B cell (primary cell): ENCODE data around the gene CCDC3. TPM values are rescaled to one million over a fixed set of nuclear protein-coding genes. Genes with fewer than 3 reads are reported as not detected.

ENCODE experiments used
- ATAC-seq: fragments of 200-7000 bp; cut with Tn5 transposase; one replicate; pipeline ENCODE4 v1.10.0; 2021; ENCODE audit warnings: low read depth, mild to moderate bottlenecking, moderate number of reproducible peaks, moderate library complexity
- CTCF ChIA-PET: fragments of 350-600 bp; sonication (Branson Sonifier 250); formaldehyde crosslinking; loops from one replicate; lab custom pipeline; 2021; ENCODE audit warnings: antibody characterized with exemption, inconsistent platforms; lab: Charles Lee
- POLR2A ChIA-PET: fragments of 350-600 bp; sonication (Branson Sonifier 250); formaldehyde crosslinking; loops from one replicate; lab custom pipeline; 2021; ENCODE audit warnings: antibody characterized with exemption; lab: Charles Lee
- DNase-seq: peaks from one replicate; pipeline ENCODE4 v3.0.0; 2013
- H2AFZ ChIP-seq: 2 replicates; pipeline ENCODE4 v1.6.1; 2012; ENCODE audit warnings: mild to moderate bottlenecking, low read depth, low read length; ENCODE audit not compliant: insufficient read depth, poor library complexity, severe bottlenecking
- H3K27ac ChIP-seq, 2 donors: 1 replicate in 1 of 2; 2 replicates in 1 of 2; pipeline ENCODE4 v1.5.1; 2012 to 2013; ENCODE audit warnings: low read length in 2 of 2, mild to moderate bottlenecking in 2 of 2, moderate library complexity in 1 of 2
- H3K27me3 ChIP-seq, 4 experiments: fragments of 200-600 bp in 1 of 4; sonication (generic) in 1 of 4; replicated peaks in 1 of 4; 1 replicate in 2 of 4; 2 replicates in 2 of 4; pipeline versions ENCODE4 v1.6.1 to v1.7.0; 2013 to 2016; ENCODE audit warnings: low read length in 3 of 4, mild to moderate bottlenecking in 2 of 4, mixed read lengths in 1 of 4, moderate library complexity in 1 of 4; ENCODE audit not compliant: insufficient read depth in 4 of 4, control insufficient read depth in 3 of 4; ENCODE audit errors: control extremely low read depth in 1 of 4
- H3K36me3 ChIP-seq, 2 experiments: replicated peaks in 1 of 2; 1 replicate in 1 of 2; 2 replicates in 1 of 2; pipeline versions ENCODE4 v1.6.1 to v1.7.1; 2013; ENCODE audit warnings: low read length in 1 of 2; ENCODE audit not compliant: insufficient read depth in 2 of 2, control insufficient read depth in 1 of 2; ENCODE audit errors: control extremely low read depth in 1 of 2, extremely low read depth in 1 of 2
- H3K4me1 ChIP-seq, 2 donors: fragments of 200-600 bp in 1 of 2; sonication (generic) in 1 of 2; 1 replicate in 1 of 2; 2 replicates in 1 of 2; pipeline versions ENCODE4 v1.5.1 to v1.6.1; 2013 to 2017; ENCODE audit warnings: low read length in 2 of 2; ENCODE audit not compliant: control insufficient read depth in 2 of 2, insufficient read depth in 2 of 2
- H3K4me2 ChIP-seq: replicated peaks from 2 replicates; pipeline ENCODE3; 2012; ENCODE audit warnings: mild to moderate bottlenecking, low read depth, low read length; ENCODE audit not compliant: poor library complexity, severe bottlenecking
- H3K4me3 ChIP-seq, 5 experiments: fragments of 200-600 bp in 1 of 5; sonication (generic) in 1 of 5; 1 replicate in 3 of 5; 2 replicates in 2 of 5; pipeline versions ENCODE4 v1.5.1 to v1.7.0; 2011 to 2016; ENCODE audit warnings: low read length in 4 of 5, mild to moderate bottlenecking in 4 of 5, low read depth in 2 of 5, control low read depth in 1 of 5, moderate library complexity in 1 of 5; ENCODE audit not compliant: insufficient read depth in 1 of 5; ENCODE audit errors: control extremely low read depth in 1 of 5, extremely low read depth in 1 of 5
- H3K79me2 ChIP-seq: fragments of 200-600 bp; sonication (generic); one replicate; pipeline ENCODE4 v1.6.0; 2016; ENCODE audit warnings: low read length; ENCODE audit not compliant: control insufficient read depth, insufficient read depth
- H3K9ac ChIP-seq: fragments of 200-600 bp; sonication (generic); 2 replicates; pipeline ENCODE4 v1.6.1; 2017; ENCODE audit warnings: mild to moderate bottlenecking, low read length, moderate library complexity
- H3K9me3 ChIP-seq, 3 donors: one replicate each; pipeline versions ENCODE4 v1.6.1 to v1.7.1; 2013; ENCODE audit warnings: low read length in 2 of 3; ENCODE audit not compliant: control insufficient read depth in 2 of 3, insufficient read depth in 1 of 3; ENCODE audit errors: control extremely low read depth in 1 of 3
- H4K20me1 ChIP-seq: 2 replicates; pipeline ENCODE4 v1.6.0; 2012; ENCODE audit warnings: mild to moderate bottlenecking, low read length; ENCODE audit not compliant: insufficient read depth, control insufficient read depth, poor library complexity, severe bottlenecking
- H3K27ac Mint-ChIP-seq: one replicate; pipeline ENCODE4 v1.8.0; 2021; ENCODE audit warnings: mixed read lengths
- H3K27me3 Mint-ChIP-seq: one replicate; pipeline ENCODE4 v1.8.0; 2021; ENCODE audit warnings: mixed read lengths
- H3K4me1 Mint-ChIP-seq: one replicate; pipeline ENCODE4 v1.8.0; 2021; ENCODE audit warnings: mixed read lengths
- H3K4me3 Mint-ChIP-seq: one replicate; pipeline ENCODE4 v1.8.0; 2021; ENCODE audit warnings: mixed read lengths
- H3K9me3 Mint-ChIP-seq: one replicate; pipeline ENCODE4 v1.8.0; 2022; ENCODE audit warnings: mixed read lengths; ENCODE audit not compliant: insufficient read depth
- CTCF ChIP-seq: fragments of 200-600 bp; IDR thresholded peaks from one replicate; pipeline ENCODE4 v1.8.0; 2022; ENCODE audit warnings: antibody characterized with exemption, mild to moderate bottlenecking
- EZH2 ChIP-seq: IDR thresholded peaks from 2 replicates; pipeline ENCODE4 v1.6.1; 2012; ENCODE audit warnings: borderline replicate concordance, low read depth, mild to moderate bottlenecking, moderate library complexity, low read length; ENCODE audit not compliant: insufficient read depth, poor library complexity, severe bottlenecking
- WGBS: methylation state at CpG from one replicate; pipeline ENCODE4 v1.1.5; 2013; ENCODE audit warnings: missing lambda C conversion rate; ENCODE audit not compliant: insufficient coverage; 5-methylcytosine and 5-hydroxymethylcytosine counted together
- intact Hi-C: fragments of 100-400 bp; cut with micrococcal nuclease; formaldehyde crosslinking; loops from one replicate; pipeline ENCODE4 v1.10.0; 2022
- polyA plus RNA-seq: library from polyadenylated mRNA; depleted of rRNA; stranded (reverse); fragments of >200 nt; gene quantifications from 2 replicates; pipeline ENCODE4 v1.2.3, GENCODE V29; 2012
- total RNA-seq, 2 donors: library from RNA; stranded (reverse); fragments of 120-200 nt in 1 of 2; gene quantifications; 1 replicate in 1 of 2; 2 replicates in 1 of 2; pipeline versions ENCODE4 v1.2.3 to v1.2.4, GENCODE V29; 2013 to 2022

The CCDC3 gene
- total and polyA plus RNA-seq, 2 donors (not counting 1 experiment from before 2014, with no cell fraction given), result 0.12 TPM; not detected in 1

DNA sequence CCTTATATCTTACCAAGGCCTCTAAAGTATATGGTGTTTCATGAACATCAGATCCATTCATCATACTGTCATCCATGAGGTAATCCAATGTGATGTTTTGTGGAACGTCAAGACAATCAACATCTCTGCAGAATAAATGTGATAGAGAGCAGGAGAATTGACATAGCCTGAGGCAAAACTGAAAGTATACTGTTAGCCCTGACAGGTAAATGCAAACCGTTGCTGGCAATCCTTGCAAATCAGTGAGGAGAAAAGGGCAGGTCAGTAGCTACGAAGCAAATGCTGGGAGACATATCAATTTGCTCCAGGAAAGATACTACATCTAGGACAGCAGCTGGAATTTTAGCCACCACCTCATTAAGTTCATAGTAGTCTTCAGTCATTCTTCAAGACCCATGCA lies 4.5 kb upstream of the CCDC3 start:
- TF ChIP-seq EZH2 (no peak), CTCF (no peak)
- H3K9ac ChIP-seq, result no peak overlapping the region
- H3K4me2 ChIP-seq, result no peak overlapping the region
- H3K27ac ChIP-seq, result no peak overlapping the region
- H3K9me3 Mint-ChIP-seq, result peaks cover 3% of the 10 kb centered on the region
- no peak for DNase-seq
- peaks cover 0 to 3% (median 0%) of the 10 kb centered on the region in 3 donors for H3K9me3 ChIP-seq
- H3K27ac Mint-ChIP-seq, result no peak overlapping the region
- intact Hi-C loops, result no loop called here
- H3K79me2 ChIP-seq, result no peaks in the 10 kb centered on the region
- no peak overlapping the region for H3K4me3 ChIP-seq
- H3K27me3 Mint-ChIP-seq, result peaks cover 54% of the 10 kb centered on the region
- no peaks in the 10 kb centered on the region for H3K36me3 ChIP-seq
- ATAC-seq, result no peak
- no peak overlapping the region for H2AFZ ChIP-seq
- peaks cover 3% of the 10 kb centered on the region for H3K4me1 Mint-ChIP-seq
- peaks cover 0 to 25% (median 16%) of the 10 kb centered on the region in 4 experiments for H3K27me3 ChIP-seq
- 50% methylated on average over 2 of the region's 3 CpGs for WGBS
- CTCF ChIA-PET, result no interaction called here
- no peaks in the 10 kb centered on the region for H3K4me1 ChIP-seq
- H4K20me1 ChIP-seq, result no peaks in the 10 kb centered on the region
- POLR2A ChIA-PET, result no interaction called here
- H3K4me3 Mint-ChIP-seq, result no peak overlapping the region

GRCh38 chr10:13003759-13004158 lies 2.2 kb upstream of the CCDC3 start:
- H3K4me1 ChIP-seq, result no peaks in the 10 kb centered on the region
- 0% methylated on average over 1 of the region's 3 CpGs for WGBS
- TF ChIP-seq EZH2 (no peak), CTCF (no peak)
- no peaks in the 10 kb centered on the region for H4K20me1 ChIP-seq
- H3K4me2 ChIP-seq, result no peak overlapping the region
- H3K9ac ChIP-seq, result no peak overlapping the region
- H2AFZ ChIP-seq, result no peak overlapping the region
- no peaks in the 10 kb centered on the region for H3K79me2 ChIP-seq
- ATAC-seq, result no peak
- intact Hi-C loops, result no loop called here
- H3K27me3 ChIP-seq, result peaks cover 0 to 38% (median 24%) of the 10 kb centered on the region in 4 experiments
- DNase-seq, result no peak
- no peaks in the 10 kb centered on the region for H3K9me3 ChIP-seq
- H3K4me3 ChIP-seq, result no peak overlapping the region
- ChIA-PET CTCF (no interaction called here), POLR2A (no interaction called here)
- Mint-ChIP-seq H3K27me3 (peaks cover 68% of the 10 kb centered on the region), H3K4me1 (peaks cover 12% of the 10 kb centered on the region), H3K4me3 (no peak overlapping the region), H3K27ac (no peak overlapping the region), H3K9me3 (peaks cover 3% of the 10 kb centered on the region)
- no peak overlapping the region for H3K27ac ChIP-seq
- H3K36me3 ChIP-seq, result no peaks in the 10 kb centered on the region
